GM23338 (cell line): Measurements from ENCODE around the gene AHI1.

ENCODE experiments used
- CTCF ChIP-seq, 2 experiments: fragments of 200-600 bp in 1 of 2; sonication (generic) in 1 of 2; conservative IDR thresholded peaks; 2 replicates each; pipeline versions ENCODE4 v1.5.1 to v1.6.1; 2016 to 2017; ENCODE audit warnings: antibody characterized with exemption in 2 of 2, low read depth in 2 of 2, mild to moderate bottlenecking in 2 of 2, moderate library complexity in 1 of 2
- EZH2 ChIP-seq: fragments of 200-600 bp; sonication (generic); IDR thresholded peaks from one replicate; pipeline ENCODE4 v1.8.0; 2017; ENCODE audit warnings: antibody characterized with exemption, mild to moderate bottlenecking, low read depth; ENCODE audit not compliant: unreplicated experiment
- EZH2phosphoT487 ChIP-seq: fragments of 200-600 bp; sonication (generic); IDR thresholded peaks from one replicate; pipeline ENCODE4 v1.8.1; 2018; ENCODE audit warnings: antibody characterized with exemption; ENCODE audit not compliant: unreplicated experiment
- POLR2AphosphoS5 ChIP-seq: IDR thresholded peaks from 2 replicates; pipeline ENCODE4 v1.6.1; 2016; ENCODE audit warnings: antibody characterized with exemption, low read depth

GRCh38 chr6:135372758-135373157, 124.8 kb downstream of the AHI1 start:
- TF ChIP-seq CTCF (conservative IDR thresholded peaks at IDR 0.05; ENCODE audit: low read depth in 2 of 2) (no peak), EZH2phosphoT487 (no peak), POLR2AphosphoS5 (no peak), EZH2 (no peak)
